ENCODE data around the gene ERICH6B. TPM values are rescaled to one million over a fixed set of nuclear protein-coding genes. Genes with fewer than 3 reads are reported as not detected.

Gene ERICH6B
- total RNA-seq, 2 experiments from 2014 or later, result not detected

Other genes starting within 250 kb of the ERICH6B start
- gene SLC25A30, start 197.4 kb downstream of the ERICH6B start, total RNA-seq, result 10 to 100 TPM; 23.5 to 28.4 TPM
- gene COG3, start 150.8 kb downstream of the ERICH6B start, total RNA-seq, result 10 to 100 TPM; 20.7 to 25.1 TPM
- not detected for gene CBY2, start 86.6 kb upstream of the ERICH6B start, total RNA-seq
- not detected for gene SIAH3, start 236.0 kb upstream of the ERICH6B start, total RNA-seq